IMR-90 (cell line): Measurements from ENCODE around the gene SLC6A3. TPM values are rescaled to one million over a fixed set of nuclear protein-coding genes. Genes with fewer than 3 reads are reported as not detected.

Experiments used
- ATAC-seq: fragments of 200-7000 bp; cut with Tn5 transposase; 2 replicates; pipeline ENCODE4 v1.9.1; 2020; ENCODE audit warnings: low read depth, mild to moderate bottlenecking, moderate library complexity
- BruUV-seq: library from RNA; stranded (reverse); fragments of 400-500 nt; replicated peaks from 2 replicates; lab custom pipeline; 2021; lab: Mats Ljungman, UMichigan
- CTCF ChIA-PET: fragments of 300-600 bp; formaldehyde crosslinking; extraction: SDS; loops from one replicate; lab custom pipeline; 2021; ENCODE audit warnings: antibody characterized with exemption; lab: Yijun Ruan, JAX
- POLR2A ChIA-PET: fragments of 300-600 bp; sonication (Branson Sonifier 250); formaldehyde crosslinking; loops from one replicate; lab custom pipeline; 2022; ENCODE audit warnings: antibody characterized with exemption; ENCODE audit not compliant: unreplicated experiment; lab: Charles Lee
- DNase-seq: peaks from one replicate; pipeline ENCODE4 v3.0.0; 2013
- H2AFZ ChIP-seq: replicated peaks from 2 replicates; pipeline ENCODE3; 2013; ENCODE audit warnings: low read length, mild to moderate bottlenecking; ENCODE audit not compliant: poor library complexity
- H2AK5ac ChIP-seq: 2 replicates; pipeline ENCODE4 v1.6.1; 2013; ENCODE audit warnings: low read depth, low read length, inconsistent platforms
- H2AK9ac ChIP-seq: replicated peaks from 2 replicates; pipeline ENCODE3; 2013; ENCODE audit warnings: mild to moderate bottlenecking, low read depth, low read length, moderate library complexity; ENCODE audit not compliant: poor library complexity
- H2BK120ac ChIP-seq: 2 replicates; pipeline ENCODE4 v1.6.1; 2013; ENCODE audit warnings: low read depth, low read length, inconsistent platforms
- H2BK15ac ChIP-seq: 3 replicates; pipeline ENCODE4 v1.6.1; 2013; ENCODE audit warnings: low read depth, low read length, inconsistent platforms
- H2BK20ac ChIP-seq: 2 replicates; pipeline ENCODE4 v1.6.1; 2013; ENCODE audit warnings: low read depth, mild to moderate bottlenecking, inconsistent platforms, low read length, moderate library complexity
- H2BK5ac ChIP-seq: 2 replicates; pipeline ENCODE4 v1.6.1; 2013; ENCODE audit warnings: mild to moderate bottlenecking, low read depth, low read length, inconsistent platforms; ENCODE audit not compliant: poor library complexity, severe bottlenecking
- H3K14ac ChIP-seq: replicated peaks from 2 replicates; pipeline ENCODE4 v1.6.1; 2013; ENCODE audit warnings: low read depth, low read length, inconsistent platforms
- H3K18ac ChIP-seq: 2 replicates; pipeline ENCODE4 v1.6.1; 2013; ENCODE audit warnings: low read depth, low read length, control low read depth
- H3K23ac ChIP-seq: 2 replicates; pipeline ENCODE4 v1.6.1; 2013; ENCODE audit warnings: low read depth, low read length, inconsistent platforms
- H3K27ac ChIP-seq: 2 replicates; pipeline ENCODE4 v1.5.1; 2013; ENCODE audit warnings: mild to moderate bottlenecking, control low read depth, low read length; ENCODE audit not compliant: insufficient read depth
- H3K27me3 ChIP-seq: 2 replicates; pipeline ENCODE4 v1.6.1; 2013; ENCODE audit warnings: low read length; ENCODE audit not compliant: control insufficient read depth, insufficient read depth
- H3K36me3 ChIP-seq: 2 replicates; pipeline ENCODE4 v1.6.1; 2013; ENCODE audit warnings: low read length, mixed read lengths; ENCODE audit not compliant: control insufficient read depth, insufficient read depth
- H3K4ac ChIP-seq: 2 replicates; pipeline ENCODE4 v1.6.1; 2013; ENCODE audit warnings: low read depth, low read length, inconsistent platforms
- H3K4me1 ChIP-seq: 2 replicates; pipeline ENCODE4 v1.6.1; 2013; ENCODE audit warnings: low read length, mixed read lengths; ENCODE audit not compliant: control insufficient read depth, insufficient read depth
- H3K4me2 ChIP-seq: 2 replicates; pipeline ENCODE4 v1.6.1; 2013; ENCODE audit warnings: low read depth, mild to moderate bottlenecking, control low read depth, low read length, moderate library complexity
- H3K4me3 ChIP-seq: 2 replicates; pipeline ENCODE4 v1.5.1; 2013; ENCODE audit warnings: low read depth, mild to moderate bottlenecking, control low read depth, low read length, moderate library complexity; ENCODE audit not compliant: insufficient read depth
- H3K56ac ChIP-seq: 2 replicates; pipeline ENCODE4 v1.6.1; 2013; ENCODE audit warnings: low read length, inconsistent platforms; ENCODE audit not compliant: insufficient read depth; ENCODE audit errors: extremely low read depth
- H3K79me1 ChIP-seq, 2 experiments: 2 replicates each; pipeline ENCODE4 v1.6.1; 2013; ENCODE audit warnings: low read length in 2 of 2, inconsistent platforms in 1 of 2, low read depth in 1 of 2
- H3K9ac ChIP-seq: 2 replicates; pipeline ENCODE4 v1.6.1; 2013; ENCODE audit warnings: low read depth, low read length, control low read depth
- H3K9me1 ChIP-seq: 2 replicates; pipeline ENCODE4 v1.6.1; 2013; ENCODE audit warnings: low read length, inconsistent platforms; ENCODE audit not compliant: insufficient read depth
- H3K9me3 ChIP-seq: 2 replicates; pipeline ENCODE4 v1.6.1; 2013; ENCODE audit warnings: low read length; ENCODE audit not compliant: control insufficient read depth, insufficient read depth
- H4K20me1 ChIP-seq: 2 replicates; pipeline ENCODE4 v1.6.1; 2013; ENCODE audit warnings: low read length, inconsistent platforms; ENCODE audit not compliant: insufficient read depth
- H4K5ac ChIP-seq: 2 replicates; pipeline ENCODE4 v1.6.1; 2013; ENCODE audit warnings: mild to moderate bottlenecking, low read depth, low read length, control low read depth
- H4K8ac ChIP-seq, 2 experiments: 2 replicates each; pipeline ENCODE4 v1.6.1; 2013; ENCODE audit warnings: low read depth in 2 of 2, low read length in 2 of 2, control low read depth in 1 of 2, inconsistent platforms in 1 of 2
- H4K91ac ChIP-seq: 2 replicates; pipeline ENCODE4 v1.6.1; 2013; ENCODE audit warnings: low read depth, low read length, inconsistent platforms; ENCODE audit not compliant: insufficient read depth
- CHD1 ChIP-seq: IDR thresholded peaks from 2 replicates; pipeline ENCODE4 v1.6.1; 2012; ENCODE audit warnings: low read depth, low read length, improper control_type of control experiment
- FOS ChIP-seq: fragments of 150-350 bp; IDR thresholded peaks from 2 replicates; pipeline ENCODE4 v1.6.1; 2016; ENCODE audit warnings: low read depth, low read length
- MAZ ChIP-seq: IDR thresholded peaks from 2 replicates; pipeline ENCODE4 v1.6.1; 2012; ENCODE audit warnings: low read depth, mild to moderate bottlenecking, low read length, improper control_type of control experiment, moderate library complexity, borderline replicate concordance
- NFE2L2 ChIP-seq: fragments of 150-350 bp; IDR thresholded peaks from 2 replicates; pipeline ENCODE4 v1.6.1; 2016; ENCODE audit warnings: low read depth, mild to moderate bottlenecking, low read length
- POLR2A ChIP-seq: IDR thresholded peaks from 2 replicates; pipeline ENCODE4 v1.6.1; 2012; ENCODE audit warnings: mild to moderate bottlenecking, low read depth, low read length
- SMC3 ChIP-seq: fragments of 150-350 bp; IDR thresholded peaks from 2 replicates; pipeline ENCODE4 v1.6.1; 2016; ENCODE audit warnings: low read depth, mild to moderate bottlenecking, antibody characterized with exemption, low read length, moderate library complexity
- USF2 ChIP-seq: fragments of 150-350 bp; IDR thresholded peaks from 2 replicates; pipeline ENCODE4 v1.6.1; 2017; ENCODE audit warnings: mild to moderate bottlenecking, antibody characterized with exemption, low read length, low read depth
- WGBS, 2 experiments: methylation state at CpG; one replicate each; pipeline versions ENCODE4 v1.1.5 to v1.1.7; 2013; ENCODE audit warnings: missing lambda C conversion rate in 2 of 2; ENCODE audit not compliant: insufficient read length in 1 of 2; ENCODE audit errors: extremely low coverage in 2 of 2; 5-methylcytosine and 5-hydroxymethylcytosine counted together
- dilution Hi-C: fragments of 300-500 bp; cut with HindIII; formaldehyde crosslinking; loops from one replicate; pipeline ENCODE4 v1.14.3; 2018; ENCODE audit warnings: low sequenced_read_pairs; ENCODE audit not compliant: unreplicated experiment
- in situ Hi-C: fragments of 300-500 bp; cut with MboI; formaldehyde crosslinking; loops from 3 replicates; pipeline ENCODE4 v1.14.3; 2019; ENCODE audit warnings: low sequenced_read_pairs, inconsistent platforms, mixed read lengths
- intact Hi-C: fragments of 100-400 bp; cut with micrococcal nuclease; formaldehyde crosslinking; loops from 2 replicates; pipeline ENCODE4 v1.10.0; 2022
- polyA plus RNA-seq, 3 experiments: library from polyadenylated mRNA; depleted of rRNA; stranded (reverse); fragments of >200 nt; gene quantifications; 2 replicates each; pipeline ENCODE4 v1.2.3, GENCODE V29; 2012; ENCODE audit warnings: low replicate concordance in 1 of 3
- total RNA-seq: library from RNA; depleted of rRNA; stranded (reverse); fragments of >200 nt; gene quantifications from 2 replicates; pipeline ENCODE4 v1.2.3, GENCODE V29; 2012

Gene SLC6A3
- total and polyA plus RNA-seq, 2 of the 4 experiments (the other 2 are of a cell fraction): not detected

GRCh38 chr5:1375871-1376810 is 69.1 kb downstream of the SLC6A3 start:
- no peak overlapping the region for H3K4ac ChIP-seq
- no peak overlapping the region for H3K56ac ChIP-seq
- H2AK5ac ChIP-seq: no peak overlapping the region
- no peaks in the 10 kb centered on the region for H3K79me1 ChIP-seq
- H2AFZ ChIP-seq: no peak overlapping the region
- peaks cover 3% of the 10 kb centered on the region; the same call in 1 of the 2 replicates for H3K9me3 ChIP-seq
- peaks cover 32% of the 10 kb centered on the region for H3K27me3 ChIP-seq
- H3K9ac ChIP-seq: no peak overlapping the region
- H2BK15ac ChIP-seq: no peak overlapping the region
- ATAC-seq (no peak), DNase-seq (no peak)
- H2AK9ac ChIP-seq: no peak overlapping the region
- H3K4me2 ChIP-seq: no peak overlapping the region
- no peak overlapping the region for H4K8ac ChIP-seq
- no peak overlapping the region for H2BK20ac ChIP-seq
- TF ChIP-seq CHD1 (no peak), USF2 (no peak), POLR2A (no peak), MAZ (no peak), NFE2L2 (no peak), SMC3 (no peak), FOS (no peak)
- H4K5ac ChIP-seq: no peak overlapping the region
- no peaks in the 10 kb centered on the region for H3K9me1 ChIP-seq
- no peak overlapping the region for H3K18ac ChIP-seq
- intact Hi-C loops: no loop called here
- in situ Hi-C loops: no loop called here
- no peak overlapping the region for H3K27ac ChIP-seq
- H2BK120ac ChIP-seq: no peak overlapping the region
- H2BK5ac ChIP-seq: no peak overlapping the region
- 53% methylated on average over 4 of the region's 23 CpGs; no CpG with 5 or more reads in 1 of the 2 experiments for whole genome bisulfite sequencing, 2 experiments
- no peaks in the 10 kb centered on the region for H3K36me3 ChIP-seq
- H3K23ac ChIP-seq: no peak overlapping the region
- no TSS peak for BruUV-seq
- no peak overlapping the region for H3K4me3 ChIP-seq
- no peaks in the 10 kb centered on the region for H4K20me1 ChIP-seq
- H3K4me1 ChIP-seq: no peaks in the 10 kb centered on the region
- dilution Hi-C loops: no loop called here
- ChIA-PET POLR2A (no interaction called here), CTCF (no interaction called here)
- no peak overlapping the region for H3K14ac ChIP-seq
- no peak overlapping the region for H4K91ac ChIP-seq
